GM21526 (cell line): ENCODE data around the gene TREM2.
"Not testable (repeated sequence)": the region's sequence is repeated elsewhere in the genome, so short reads cannot be mapped to it uniquely, and the experiment has no call there.

ENCODE experiments used
- ATAC-seq: cut with Tn5 transposase; IDR thresholded peaks from one replicate; pipeline ENCODE4 v1.9.1; 2021; ENCODE audit warnings: moderate library complexity; ENCODE audit not compliant: unreplicated experiment, low FRiP score

The TREM2 gene

DNA sequence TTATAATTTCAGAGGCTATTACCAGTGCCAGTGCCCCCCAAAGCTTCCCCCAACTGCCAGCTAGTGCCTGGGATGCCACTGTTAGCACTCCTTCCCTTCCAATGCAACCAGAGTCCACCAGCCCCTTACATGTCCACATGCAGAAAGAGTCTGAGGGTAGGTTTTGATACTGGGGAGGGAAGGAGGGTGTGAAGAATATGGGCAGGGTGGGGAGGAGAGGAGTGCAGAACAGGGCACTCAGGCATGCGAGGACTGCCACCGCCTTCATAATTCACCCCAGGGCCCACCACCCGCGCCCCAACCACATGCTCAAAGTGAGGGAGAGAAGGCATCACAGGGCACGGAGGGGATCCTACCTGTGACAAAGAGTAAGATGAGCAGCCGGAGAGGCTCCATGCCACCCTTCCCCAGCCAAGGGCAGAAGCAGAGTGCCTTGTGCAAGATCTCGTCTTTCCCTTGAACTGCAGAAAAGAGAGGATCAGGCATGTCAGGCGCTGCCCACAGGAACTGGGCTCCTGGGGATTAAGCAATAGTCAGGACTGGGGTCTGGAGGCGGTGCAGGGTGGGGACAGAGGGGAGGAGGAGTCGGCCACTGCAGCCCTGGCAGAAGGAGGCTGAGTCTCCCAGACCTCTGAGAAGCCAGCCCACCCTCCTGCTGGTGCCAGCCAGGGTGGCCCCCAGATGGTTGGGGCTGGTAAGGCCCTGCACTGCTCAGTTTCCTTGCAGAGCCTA, at the start of gene TREM2:
TREM2 (minus strand) TSS at position 430 of the 732 bp plus-strand sequence; CDS start at position 396, 34 bp downstream.
- no peak for ATAC-seq

DNA sequence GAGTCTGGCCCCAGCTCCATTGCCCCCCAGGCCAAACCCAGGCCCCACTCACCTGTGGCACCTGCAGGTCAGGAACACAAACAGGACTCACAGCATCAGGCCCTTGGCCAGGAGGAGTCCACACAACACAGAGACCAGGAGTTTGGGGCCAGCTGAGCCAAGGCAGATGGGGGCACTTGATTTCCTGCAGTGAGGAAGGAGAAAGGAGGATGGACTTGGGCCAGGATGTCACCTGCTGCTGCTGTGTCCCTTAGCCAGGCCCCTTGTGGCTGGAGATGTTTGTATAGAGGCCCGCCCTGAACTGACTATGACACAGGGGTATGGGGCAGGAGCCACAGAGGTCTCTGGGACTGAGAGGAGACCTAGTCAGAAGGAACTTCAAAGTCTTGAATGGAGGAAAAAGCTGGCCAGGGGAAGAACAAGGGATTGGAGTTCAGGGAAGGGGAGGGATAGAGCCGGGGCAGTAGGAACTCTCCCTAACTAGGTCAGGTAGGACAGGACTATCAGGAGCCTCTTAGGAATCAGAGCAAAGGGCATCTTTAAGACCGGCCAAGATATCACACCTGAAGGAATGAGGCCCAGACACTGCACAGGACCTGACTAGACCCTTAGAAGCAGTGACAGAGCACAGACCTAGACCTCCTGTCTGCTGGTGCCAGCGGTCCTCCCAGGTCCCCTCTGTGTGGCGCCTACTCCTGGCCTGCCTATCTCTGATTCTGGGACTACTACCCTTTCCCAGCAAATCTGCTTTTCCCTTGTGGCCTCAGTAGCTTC, 46.8 kb upstream of the TREM2 start:
- no peak for ATAC-seq

DNA sequence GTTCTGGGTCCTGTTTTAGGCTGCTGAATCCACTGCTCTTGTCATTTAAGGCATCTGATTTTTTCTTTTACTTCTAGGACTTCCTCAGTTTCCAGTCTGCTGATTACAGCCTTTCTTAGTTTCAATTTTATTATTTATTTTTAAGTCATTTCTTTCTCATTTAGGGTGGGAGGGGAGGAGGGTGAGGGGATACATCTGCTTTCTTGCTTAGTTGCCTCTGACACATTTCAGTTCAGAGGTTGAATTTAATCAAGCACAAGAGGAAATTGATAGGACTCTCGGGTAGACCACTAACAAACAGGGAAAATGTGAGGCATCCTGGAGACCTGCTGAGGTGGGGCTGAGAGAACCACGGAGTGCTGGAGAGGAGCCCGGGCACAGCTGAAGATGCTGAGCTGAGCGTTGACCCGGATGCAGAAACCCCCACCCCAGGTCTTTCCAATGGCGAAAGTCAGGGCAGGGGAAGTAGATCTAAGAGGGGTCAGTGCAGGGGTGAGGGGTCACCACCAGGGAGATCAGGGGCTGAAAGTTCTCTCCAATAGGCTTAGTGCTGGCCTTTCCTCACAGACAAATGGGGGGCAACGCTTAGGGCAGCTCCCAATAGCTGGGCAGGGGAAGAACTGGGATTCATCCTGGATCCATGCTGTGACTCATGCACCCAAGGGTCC, 45.7 kb upstream of the TREM2 start:
- ATAC-seq: no peak

DNA sequence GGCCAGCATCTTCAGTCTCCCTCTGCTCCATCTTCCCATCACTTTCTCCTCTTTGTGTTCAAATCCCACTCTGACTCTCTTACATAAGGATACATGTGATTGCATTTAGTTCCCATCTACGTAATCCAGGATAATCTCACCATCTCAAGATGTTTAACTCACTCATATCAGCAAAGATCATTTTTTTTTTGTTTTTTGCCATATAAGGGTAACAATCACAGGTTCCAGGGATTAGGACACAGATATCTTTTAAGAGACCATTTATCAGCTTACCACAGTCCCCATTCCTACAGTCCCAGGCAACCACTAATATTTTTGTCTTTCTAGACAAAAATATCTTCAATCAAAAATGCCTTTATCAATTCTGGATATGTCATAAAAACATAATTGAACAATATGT, 41.2 kb upstream of the TREM2 start:
- ATAC-seq: no peak

DNA sequence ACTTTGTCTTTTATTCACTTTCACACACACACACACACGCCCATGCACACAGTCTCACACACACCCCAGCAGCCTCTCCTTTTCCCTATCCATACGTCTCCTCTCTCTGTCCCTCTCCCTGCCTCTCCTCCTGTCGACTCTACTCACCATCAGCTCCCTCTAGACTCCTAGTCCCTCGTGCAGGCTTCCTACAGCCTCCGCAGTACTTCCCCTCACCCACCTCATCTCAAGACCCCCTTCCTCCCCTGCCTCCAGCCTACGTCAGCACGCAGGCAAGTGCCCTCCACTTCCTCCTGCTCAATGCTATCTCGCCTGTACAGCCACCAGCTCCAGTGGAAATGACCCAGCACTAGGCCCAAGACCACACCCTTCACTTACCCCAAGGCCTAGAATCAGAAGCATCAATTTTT, 38.9 kb upstream of the TREM2 start:
- no peak for ATAC-seq

DNA sequence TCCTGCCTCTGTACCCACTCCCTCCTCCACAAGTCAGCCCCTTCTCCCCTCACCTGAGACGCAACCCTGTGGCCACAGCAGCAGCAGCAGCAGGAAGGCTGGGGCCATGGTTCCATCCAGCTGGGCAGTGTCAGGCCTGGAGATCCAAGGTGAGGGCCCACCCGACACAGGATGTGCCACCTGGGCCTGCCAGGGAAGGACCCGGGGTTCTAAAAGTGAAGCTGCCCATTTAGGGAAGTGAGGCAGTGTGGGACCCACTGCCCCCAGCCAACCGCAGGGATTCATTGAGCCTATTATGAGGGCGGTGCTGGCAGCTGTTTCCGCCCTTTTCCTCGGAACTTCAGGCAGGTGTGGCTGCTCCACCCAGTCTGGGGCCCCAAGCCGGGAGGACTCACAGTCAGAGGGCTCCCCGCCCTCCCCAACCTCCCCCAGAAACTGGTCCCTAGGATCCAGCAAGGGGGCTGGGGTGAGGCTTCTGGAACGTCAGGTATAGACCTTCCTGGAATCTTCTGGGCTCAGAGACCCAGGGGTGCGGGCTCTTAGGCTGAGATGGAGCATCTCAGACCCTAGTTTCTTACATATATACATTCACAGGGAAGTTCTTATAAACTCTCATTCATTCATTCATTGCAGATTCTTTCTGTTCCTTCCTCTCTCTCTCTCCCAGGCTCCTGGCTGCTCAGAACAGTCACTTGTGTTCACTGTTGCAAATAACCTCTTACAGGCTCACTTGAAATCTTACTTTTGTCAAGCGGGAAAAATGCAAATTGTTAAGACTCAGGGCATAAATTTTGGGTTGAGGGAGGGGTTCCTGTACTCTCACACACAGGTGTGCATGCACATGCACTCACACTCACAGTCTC, 38.2 kb upstream of the TREM2 start, which contains the start of gene TREML2:
TREML2 (minus strand) TSS at position 249 of the 863 bp plus-strand sequence; CDS start at position 108, 141 bp downstream.
- no peak for ATAC-seq

DNA sequence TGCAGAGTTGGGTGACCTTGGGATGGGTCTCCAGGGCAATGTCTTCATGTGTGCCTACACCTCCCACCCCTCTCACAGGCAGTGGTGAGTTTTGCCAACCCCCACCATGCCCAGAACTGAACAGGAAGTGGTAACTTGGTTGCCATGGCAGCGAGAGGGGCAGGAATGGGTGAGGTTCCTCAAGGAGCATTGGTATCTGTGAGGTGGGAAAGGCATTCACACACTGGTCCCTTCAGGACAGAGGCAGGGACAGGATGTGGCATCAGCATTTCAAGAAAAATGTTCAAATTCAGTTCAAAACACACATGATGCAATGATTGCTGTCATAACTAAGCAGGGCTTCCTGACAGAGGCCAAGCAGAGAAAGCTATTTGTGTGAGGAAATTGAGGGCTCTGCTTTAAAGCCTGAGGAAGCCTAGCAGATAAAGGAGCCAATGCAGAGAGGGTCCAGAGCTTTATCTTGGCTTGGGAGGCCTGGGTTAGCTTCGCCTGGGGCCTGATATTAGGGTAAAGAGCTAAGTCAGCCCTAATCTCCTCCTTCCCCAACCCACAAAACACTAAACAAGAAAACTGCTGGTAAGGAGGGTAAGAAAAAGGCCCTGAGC, 37.5 kb upstream of the TREM2 start:
- no peak for ATAC-seq

DNA sequence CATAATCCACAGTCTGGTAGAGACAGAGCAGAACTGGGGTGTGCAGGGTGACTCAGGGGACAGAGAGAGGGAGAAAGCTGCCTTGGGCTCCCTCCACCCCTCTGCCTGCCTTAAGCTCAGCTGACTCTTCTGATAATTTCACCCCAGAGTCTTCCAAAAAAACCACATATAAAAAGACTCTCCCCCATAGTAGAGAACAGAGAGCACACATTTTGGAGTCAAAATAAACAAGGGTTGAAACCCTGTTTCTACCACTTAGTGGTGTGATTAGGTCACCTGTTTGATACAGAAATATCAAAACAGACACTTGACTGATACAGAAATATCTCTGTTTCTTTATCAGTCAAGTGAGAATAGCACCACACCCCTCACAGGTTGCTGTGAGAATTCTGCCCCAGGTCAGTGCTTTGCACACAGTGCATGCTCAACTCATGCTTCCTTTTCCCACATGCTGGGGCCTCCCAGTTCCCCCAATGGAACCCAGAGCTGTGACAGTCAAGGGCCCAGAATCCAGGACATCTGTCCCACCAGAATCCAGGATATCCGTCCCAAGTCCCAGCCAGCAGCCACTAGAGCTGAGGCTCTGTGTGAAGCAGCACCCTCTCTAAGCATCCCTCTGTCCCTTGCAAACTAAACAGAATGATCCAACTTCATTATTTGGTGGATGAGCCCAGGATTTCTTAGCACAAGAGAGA, 36.8 kb upstream of the TREM2 start:
- peak; percentile 50 for ATAC-seq

DNA sequence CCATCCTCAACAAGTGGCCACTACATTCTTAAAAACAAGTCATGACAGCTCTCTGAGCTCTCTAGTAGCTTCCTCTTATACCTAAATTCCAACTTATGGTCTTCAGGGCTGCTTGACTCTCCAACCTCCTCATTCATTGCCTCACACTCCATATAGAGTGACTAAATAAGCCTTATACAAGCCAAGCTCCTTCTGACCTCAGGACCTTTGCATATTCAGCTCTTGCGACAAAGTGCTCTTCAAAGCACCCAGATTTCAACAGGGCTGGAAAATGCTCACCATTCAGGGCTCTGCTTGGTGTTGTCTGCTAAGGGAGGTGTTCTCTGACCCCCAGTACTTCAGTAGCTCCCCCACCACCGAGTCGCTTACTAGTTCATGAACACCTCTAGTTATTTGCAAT, 34.3 kb upstream of the TREM2 start:
- ATAC-seq: no peak

DNA sequence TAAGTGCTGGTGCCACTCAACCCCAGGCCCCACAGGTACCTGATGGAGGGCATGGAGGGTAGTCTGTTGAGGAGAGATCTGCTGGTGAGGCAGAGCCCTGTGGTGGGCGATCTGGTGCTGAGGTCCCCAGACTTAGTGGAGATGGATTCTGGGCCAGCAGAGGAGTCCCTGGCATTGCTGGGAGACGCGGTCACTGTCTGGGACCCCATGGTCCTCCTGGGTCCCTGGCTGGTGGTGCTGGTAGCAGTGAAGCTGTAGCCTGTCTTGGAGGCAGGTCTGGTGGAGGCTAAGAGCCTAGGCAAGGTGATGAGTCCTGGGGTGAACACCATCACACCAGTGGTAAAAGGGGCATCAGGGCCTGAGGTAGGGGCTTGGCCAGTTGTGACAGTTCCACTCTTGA, 31.5 kb upstream of the TREM2 start:
- no peak for ATAC-seq

DNA sequence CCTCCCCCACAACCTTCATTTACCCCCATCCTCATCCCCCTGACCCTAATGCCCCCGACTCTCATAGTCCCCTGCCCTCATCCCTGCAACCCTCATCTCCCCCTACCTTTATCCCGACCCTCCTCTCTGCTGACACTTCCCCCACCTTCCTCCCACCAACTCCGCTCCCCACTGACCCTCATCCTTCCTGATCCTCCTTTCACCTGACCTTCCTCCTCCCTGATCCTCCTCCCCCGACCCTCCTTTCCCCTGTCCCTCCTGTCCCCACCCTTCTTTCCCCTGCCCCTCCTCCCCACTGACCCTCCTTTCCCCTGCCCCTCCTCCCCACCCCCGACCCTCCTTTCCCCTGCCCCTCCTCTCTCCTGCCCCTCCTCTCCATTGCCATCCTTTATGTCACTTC, 31.0 kb upstream of the TREM2 start:
- ATAC-seq: no peak

DNA sequence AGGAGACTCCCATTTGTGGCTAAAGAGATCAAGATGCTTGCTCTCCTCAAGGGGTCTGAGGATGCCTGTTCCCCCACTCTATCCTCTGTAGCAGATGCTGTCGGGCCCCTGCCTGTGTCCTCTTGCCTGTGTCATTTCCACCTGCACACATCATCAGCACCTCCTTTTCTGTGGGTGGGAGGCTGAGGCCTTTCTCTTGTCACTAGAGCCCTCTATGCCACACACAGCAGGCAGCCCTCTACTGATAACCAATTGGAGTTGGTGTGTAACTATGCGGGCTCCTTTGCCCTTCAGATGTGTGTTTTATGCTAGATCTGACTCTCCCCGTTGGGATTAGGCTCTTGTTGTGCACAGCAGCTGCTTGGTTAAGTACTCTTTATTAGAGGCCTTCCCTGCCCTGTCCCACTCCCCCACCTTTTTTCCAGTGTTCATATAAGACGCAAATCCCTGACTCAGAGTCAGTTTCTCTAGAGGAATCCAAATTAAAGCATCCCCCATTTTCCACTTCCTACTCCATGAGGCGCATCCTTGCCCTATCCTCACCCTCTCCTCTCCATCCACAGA, 30.3 kb upstream of the TREM2 start:
- ATAC-seq: no peak

DNA sequence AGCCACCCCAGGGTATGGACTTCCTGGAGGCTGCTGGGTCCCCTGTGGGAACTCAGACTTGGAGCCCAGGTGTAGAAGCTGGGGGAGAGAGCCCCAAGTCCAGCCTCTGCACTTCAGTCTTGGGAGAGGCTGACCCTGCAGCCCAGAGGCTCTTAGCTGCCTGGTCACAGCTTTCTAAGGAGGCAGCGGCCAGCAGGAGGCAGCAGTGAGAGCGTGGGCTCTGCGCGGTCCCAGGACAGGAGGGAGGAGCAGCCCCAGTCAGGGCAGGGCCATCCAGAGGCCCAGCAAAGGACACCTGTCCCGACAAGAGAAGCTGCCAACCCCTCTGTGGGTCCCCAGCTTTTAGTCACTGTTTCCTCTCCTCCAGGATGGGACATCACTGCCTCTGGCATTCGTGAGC, 28.7 kb upstream of the TREM2 start:
- no peak for ATAC-seq

DNA sequence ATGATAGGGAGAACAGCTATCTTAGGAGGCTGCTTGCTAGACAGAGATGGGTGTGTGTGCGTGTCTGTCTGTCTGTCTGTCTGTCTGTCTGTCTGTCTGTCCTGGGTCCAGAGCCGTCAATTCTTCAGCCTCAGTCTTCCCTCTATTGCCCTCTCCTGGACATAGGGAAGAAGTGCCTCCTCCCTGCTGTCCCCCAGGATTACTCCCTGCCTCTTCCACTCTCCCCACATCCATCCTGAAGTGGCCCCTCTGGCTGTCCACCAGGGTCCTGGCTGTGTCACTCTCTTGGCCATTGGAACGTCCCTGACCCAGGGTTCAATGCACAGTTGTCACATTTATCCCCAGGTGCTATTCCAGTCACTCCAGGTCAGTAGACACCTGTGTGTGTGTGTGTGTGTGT, 27.9 kb upstream of the TREM2 start:
- no peak for ATAC-seq

DNA sequence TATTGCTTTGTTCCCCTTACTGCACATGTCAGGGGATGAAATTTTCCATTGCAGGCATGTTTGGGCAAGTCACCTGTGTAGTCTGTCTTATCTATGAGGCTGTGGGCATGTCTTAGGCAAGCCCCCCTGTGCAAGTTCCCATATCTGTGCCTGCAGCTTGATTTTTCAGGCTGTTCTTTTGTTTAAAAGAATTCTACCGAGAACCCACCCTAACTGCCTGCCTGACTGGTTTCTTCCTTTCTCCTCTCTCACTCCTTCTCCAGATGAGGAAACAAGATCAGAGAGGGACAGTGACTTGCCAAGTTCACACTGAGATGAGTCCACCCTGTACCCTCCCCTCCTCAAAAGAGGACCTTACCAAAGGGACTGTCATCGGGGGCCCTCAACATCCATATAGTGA, 27.1 kb upstream of the TREM2 start:
- ATAC-seq: no peak

DNA sequence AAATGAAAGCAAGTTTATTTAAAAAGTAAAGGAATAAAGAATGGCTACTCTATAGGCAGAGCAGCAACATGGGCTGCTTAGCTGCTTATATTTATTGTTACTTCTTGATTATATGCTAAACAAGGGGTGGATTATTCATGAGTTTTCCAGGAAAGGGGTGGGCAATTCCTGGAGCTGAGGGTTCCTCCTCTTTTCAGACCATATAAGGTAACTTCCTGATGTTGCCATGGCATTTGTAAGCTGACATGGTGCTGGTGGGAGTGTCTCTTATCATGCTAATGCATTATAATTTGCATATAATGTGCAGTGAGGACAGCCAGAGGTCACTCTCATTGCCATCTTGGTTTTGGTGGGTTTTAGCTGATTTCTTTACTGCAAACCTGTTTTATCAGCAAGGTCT, 26.1 kb upstream of the TREM2 start:
- ATAC-seq: not testable (repeated sequence)

DNA sequence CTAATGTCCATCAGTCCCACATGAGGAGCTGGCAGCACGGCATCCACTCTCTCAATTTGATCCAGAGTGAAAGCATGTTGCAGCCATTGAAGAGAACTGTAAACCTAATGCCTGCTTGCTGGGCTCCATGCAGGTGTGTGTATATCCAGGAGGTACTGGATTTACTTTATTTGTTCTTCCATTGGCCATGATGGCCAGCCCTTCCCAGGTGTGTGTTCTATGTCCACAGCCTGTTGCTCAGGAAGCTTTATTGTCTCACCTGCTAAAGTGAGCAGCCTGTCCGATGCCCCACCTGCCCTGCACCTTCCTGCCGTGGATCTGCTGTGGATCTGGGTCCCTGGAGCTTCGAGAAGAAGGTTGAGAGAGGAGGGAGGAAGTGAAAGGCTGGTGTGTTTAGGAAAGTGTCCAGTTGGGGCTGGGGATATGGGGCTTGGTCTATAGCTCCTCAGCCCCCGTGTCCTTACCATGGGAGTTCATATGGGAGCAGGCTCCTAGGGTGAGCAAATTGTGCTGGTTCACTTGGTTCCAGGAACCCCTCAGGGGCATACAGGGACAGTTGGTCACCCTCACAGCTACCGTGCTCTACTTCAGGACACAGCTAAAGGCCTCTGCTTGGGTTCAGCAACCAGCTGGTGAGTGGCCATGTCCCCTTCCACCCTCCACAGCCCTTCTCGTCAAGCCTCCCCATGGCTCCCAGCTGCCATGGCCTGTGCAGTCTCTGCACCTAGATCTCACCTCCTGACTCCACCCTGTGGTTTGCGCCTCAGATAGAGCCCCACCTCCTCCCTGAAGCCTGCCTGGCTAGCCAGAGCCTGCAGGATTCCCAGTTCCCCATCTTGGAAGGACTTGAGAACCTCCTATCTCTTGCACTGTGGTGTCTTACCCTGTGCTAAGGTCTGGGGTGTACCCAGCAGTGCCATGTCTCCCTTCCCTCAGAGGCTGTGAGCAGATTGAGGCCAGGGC, 25.3 kb upstream of the TREM2 start:
- ATAC-seq: no peak

DNA sequence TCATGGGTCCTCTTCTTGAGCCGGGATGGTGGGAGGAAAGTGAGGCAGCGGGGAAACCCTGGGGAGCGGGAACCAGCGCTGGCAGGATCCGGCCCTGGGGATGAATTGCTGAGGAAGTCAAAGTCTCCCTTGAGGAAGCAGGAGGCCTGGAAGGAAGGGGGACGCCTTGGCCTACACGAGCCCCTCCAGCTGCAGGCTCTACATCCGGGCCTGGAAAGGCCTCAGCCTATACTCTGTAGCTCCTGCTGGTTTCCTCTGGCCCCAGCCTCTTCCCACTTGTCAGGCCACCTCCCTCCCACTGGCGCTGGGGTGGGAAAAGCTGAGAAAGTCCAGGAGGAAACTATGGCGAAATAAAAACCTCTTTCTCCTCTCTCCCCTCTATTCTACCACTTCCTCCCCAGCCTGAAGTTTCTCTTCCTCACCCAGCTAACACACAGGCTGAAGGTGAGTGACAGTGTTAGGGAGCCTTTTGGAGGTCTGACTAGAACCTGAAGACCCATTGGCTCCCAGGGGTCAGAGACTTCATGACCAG, 23.2 kb upstream of the TREM2 start:
- ATAC-seq: no peak
